Measurements from ENCODE around the gene C1orf74. TPM values are rescaled to one million over a fixed set of nuclear protein-coding genes. Genes with fewer than 3 reads are reported as not detected.

Gene C1orf74
- total RNA-seq, 1 donor, result 3.6 TPM

- DNase-seq (ENCODE audit: low read depth), result no peak
- no peak overlapping the region for H3K4me3 ChIP-seq (ENCODE audit: low read depth, low read length)
- no peak for TF ChIP-seq CTCF (IDR thresholded peaks at IDR 0.05; ENCODE audit: insufficient read depth, low read length)
Observed at GRCh38 chr1:209772126-209772525, 12.2 kb downstream of the C1orf74 start.

GRCh38 chr1:209770636-209771415 lies 13.5 kb downstream of the C1orf74 start:
- TF ChIP-seq CTCF (IDR thresholded peaks at IDR 0.05; ENCODE audit: insufficient read depth, low read length), result no peak
- no peak for DNase-seq (ENCODE audit: low read depth)
- no peak overlapping the region for H3K4me3 ChIP-seq (ENCODE audit: low read depth, low read length)

GRCh38 chr1:209769971-209770370 lies 14.4 kb downstream of the C1orf74 start:
- no peak for TF ChIP-seq CTCF (IDR thresholded peaks at IDR 0.05; ENCODE audit: insufficient read depth, low read length)
- peak; percentile 37 for DNase-seq (ENCODE audit: low read depth)
- H3K4me3 ChIP-seq (ENCODE audit: low read depth, low read length), result no peak overlapping the region

- DNase-seq (ENCODE audit: low read depth), result peak; percentile 95
- peak overlapping the region; percentile 2 for H3K4me3 ChIP-seq (ENCODE audit: low read depth, low read length)
Observed at GRCh38 chr1:209769171-209769904, 15.0 kb downstream of the C1orf74 start.

GRCh38 chr1:209768354-209768774 lies 16.0 kb downstream of the C1orf74 start:
- no peak for DNase-seq (ENCODE audit: low read depth)

More at GRCh38 chr1:209769171-209769904, 15.0 kb downstream of the C1orf74 start:
- no peak for TF ChIP-seq CTCF (IDR thresholded peaks at IDR 0.05; ENCODE audit: insufficient read depth, low read length)

GRCh38 chr1:209767706-209768105 lies 16.7 kb downstream of the C1orf74 start:
- no peak for DNase-seq (ENCODE audit: low read depth)
- no peak for TF ChIP-seq CTCF (IDR thresholded peaks at IDR 0.05; ENCODE audit: insufficient read depth, low read length)
- no peak overlapping the region for H3K4me3 ChIP-seq (ENCODE audit: low read depth, low read length)

More at GRCh38 chr1:209768354-209768774, 16.0 kb downstream of the C1orf74 start:
- TF ChIP-seq CTCF (IDR thresholded peaks at IDR 0.05; ENCODE audit: insufficient read depth, low read length), result no peak
- no peak overlapping the region for H3K4me3 ChIP-seq (ENCODE audit: low read depth, low read length)
